Measurements from ENCODE around the gene GSTM2.
"Not testable (repeated sequence)": the region's sequence is repeated elsewhere in the genome, so short reads cannot be mapped to it uniquely, and the experiment has no call there.

The GSTM2 gene

GRCh38 chr1:109664671-109665070 lies 3.2 kb upstream of the GSTM2 start:
- no peak for TF ChIP-seq CTCF (IDR thresholded peaks at IDR 0.05; ENCODE audit: insufficient read depth, low read depth, low read length, missing control alignments)
- no peak overlapping the region for H3K4me3 ChIP-seq (ENCODE audit: low read depth, low read length)
- no peak for DNase-seq (ENCODE audit: low read depth)

- no peak overlapping the region for H3K4me3 ChIP-seq (ENCODE audit: low read depth, low read length)
- no peak for TF ChIP-seq CTCF (IDR thresholded peaks at IDR 0.05; ENCODE audit: insufficient read depth, low read depth, low read length, missing control alignments)
- DNase-seq (ENCODE audit: low read depth), result no peak
Observed at GRCh38 chr1:109668123-109668775, 392 bp downstream of the GSTM2 start.

DNA sequence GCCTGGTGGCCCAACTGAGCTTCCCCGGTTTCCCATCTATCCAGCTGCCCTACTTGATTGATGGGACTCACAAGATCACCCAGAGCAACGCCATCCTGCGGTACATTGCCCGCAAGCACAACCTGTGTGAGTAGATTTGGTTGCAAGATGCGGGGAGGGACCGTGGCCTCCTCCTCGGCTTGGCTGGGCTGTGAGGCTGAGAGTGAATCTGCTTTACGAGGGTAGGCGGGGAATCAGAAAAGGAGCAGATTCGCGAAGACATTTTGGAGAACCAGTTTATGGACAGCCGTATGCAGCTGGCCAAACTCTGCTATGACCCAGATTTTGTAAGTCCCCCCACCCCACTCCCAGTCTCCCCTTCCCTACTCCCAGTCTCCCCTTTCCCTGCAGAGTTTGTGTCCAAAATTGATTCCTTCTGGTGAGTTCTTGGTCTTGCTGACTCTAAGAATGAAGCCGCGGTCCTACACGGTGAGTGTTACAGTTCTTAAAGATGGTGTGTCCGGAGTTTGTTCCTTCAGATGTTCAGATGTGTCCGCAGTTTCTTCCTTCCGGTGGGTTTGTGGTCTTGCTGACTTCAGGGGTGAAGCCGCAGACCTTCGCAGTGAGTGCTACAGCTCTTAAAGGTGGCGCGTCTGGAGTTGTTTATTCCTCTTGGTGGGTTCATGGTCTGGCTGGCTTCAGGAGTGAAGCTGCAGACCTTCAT lies 1.5 kb downstream of the GSTM2 start:
- no peak overlapping the region for H3K4me3 ChIP-seq (ENCODE audit: low read depth, low read length)
- TF ChIP-seq CTCF (IDR thresholded peaks at IDR 0.05; ENCODE audit: insufficient read depth, low read depth, low read length, missing control alignments), result no peak
- no peak for DNase-seq (ENCODE audit: low read depth)

- DNase-seq (ENCODE audit: low read depth); H3K4me3 ChIP-seq (ENCODE audit: low read depth, low read length): not testable (repeated sequence)
Observed at GRCh38 chr1:109669949-109670302, 2.1 kb downstream of the GSTM2 start.

DNA sequence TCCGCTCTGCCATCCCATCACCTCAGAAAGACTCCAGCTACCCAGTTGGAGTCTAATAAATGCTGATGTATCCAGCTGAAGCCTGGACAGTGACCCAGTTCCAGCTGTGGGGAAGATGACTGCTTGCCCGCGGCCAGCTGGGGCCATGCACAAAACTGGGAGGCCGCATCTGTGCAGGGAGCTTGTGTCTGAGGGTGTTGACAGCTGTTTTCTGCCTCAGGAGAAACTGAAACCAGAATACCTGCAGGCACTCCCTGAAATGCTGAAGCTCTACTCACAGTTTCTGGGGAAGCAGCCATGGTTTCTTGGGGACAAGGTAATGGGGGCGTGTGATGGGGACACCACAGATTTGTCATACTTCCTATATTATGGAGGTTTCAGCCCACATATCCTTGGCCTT lies 3.2 kb downstream of the GSTM2 start:
- no peak for TF ChIP-seq CTCF (IDR thresholded peaks at IDR 0.05; ENCODE audit: insufficient read depth, low read depth, low read length, missing control alignments)
- no peak overlapping the region for H3K4me3 ChIP-seq (ENCODE audit: low read depth, low read length)
- no peak for DNase-seq (ENCODE audit: low read depth)

DNA sequence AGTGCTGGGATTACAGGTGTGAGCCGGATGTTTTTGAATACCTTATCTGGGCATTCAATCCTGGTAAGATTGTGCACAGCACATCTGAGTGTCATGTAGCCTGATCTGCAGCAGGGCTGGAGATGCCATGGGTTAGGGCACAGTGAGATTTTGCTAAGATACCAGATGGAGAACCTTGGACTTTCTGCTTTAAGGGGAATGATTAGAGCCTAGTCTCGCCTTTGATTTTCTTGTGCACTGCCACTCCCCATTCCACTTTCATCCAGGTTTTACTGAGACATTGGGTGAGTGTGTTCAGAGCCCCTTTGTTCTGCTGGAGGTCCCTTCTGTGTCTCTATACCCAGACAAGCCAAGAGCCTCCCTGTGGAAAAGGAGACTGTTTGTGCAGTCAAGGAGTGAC lies 6.0 kb downstream of the GSTM2 start:
- H3K4me3 ChIP-seq (ENCODE audit: low read depth, low read length); DNase-seq (ENCODE audit: low read depth): not testable (repeated sequence)

DNA sequence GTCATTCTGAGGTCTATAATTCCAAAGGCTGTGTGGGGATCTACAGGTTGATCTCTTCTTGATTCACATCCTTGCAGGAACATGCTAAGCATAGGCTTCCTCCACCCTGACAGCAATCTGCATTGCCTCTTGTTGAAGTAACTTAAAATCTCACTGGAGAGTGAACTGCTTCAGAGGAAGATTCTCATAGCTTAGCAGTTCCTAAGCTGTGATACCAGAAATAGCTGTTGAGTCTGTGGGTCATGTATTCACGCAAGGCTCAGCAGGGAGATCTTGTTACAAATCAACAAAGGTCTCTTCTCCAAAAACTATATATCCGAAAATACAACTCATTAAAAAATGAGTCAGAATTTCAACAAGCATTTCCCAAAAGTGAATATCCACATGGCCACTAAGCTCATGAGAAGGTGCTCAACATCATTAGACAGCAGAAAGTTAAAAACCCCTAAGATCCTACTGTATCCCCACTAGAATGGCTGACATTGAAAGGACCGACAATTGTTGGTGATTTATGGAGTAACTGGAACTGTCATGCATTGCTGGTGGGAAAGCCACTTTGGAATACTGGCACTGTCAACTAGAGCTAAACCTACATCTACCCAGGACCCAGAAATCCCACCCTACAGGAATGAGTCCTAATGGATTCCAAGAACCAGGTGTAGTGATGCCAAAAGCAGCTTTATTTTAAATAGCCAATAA lies 9.0 kb downstream of the GSTM2 start:
- not testable (repeated sequence) for H3K4me3 ChIP-seq (ENCODE audit: low read depth, low read length); DNase-seq (ENCODE audit: low read depth)

DNA sequence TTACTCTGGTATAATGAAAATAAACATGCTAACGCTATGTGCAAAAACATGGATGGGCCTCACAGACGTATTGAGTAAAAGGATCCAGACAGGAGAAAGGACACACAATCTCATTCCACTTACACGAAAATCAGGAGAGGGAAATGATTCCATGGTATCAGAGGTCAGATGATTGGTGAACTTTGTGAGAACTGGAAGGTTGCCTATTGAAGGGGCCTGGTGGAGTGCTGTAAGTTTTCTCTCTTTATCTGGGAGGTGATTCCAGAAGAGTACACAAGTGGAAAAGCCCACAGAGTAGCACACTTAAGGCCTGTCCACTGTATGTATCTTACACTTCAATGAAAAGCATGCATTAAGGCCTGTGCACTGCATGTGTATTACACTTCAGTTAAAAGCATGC lies 9.6 kb downstream of the GSTM2 start:
- no peak overlapping the region for H3K4me3 ChIP-seq (ENCODE audit: low read depth, low read length)
- no peak for TF ChIP-seq CTCF (IDR thresholded peaks at IDR 0.05; ENCODE audit: insufficient read depth, low read depth, low read length, missing control alignments)
- DNase-seq (ENCODE audit: low read depth), result no peak

- DNase-seq (ENCODE audit: low read depth); H3K4me3 ChIP-seq (ENCODE audit: low read depth, low read length): not testable (repeated sequence)
Observed at GRCh38 chr1:109678637-109679036, 10.8 kb downstream of the GSTM2 start.

GRCh38 chr1:109684777-109685176 lies 16.9 kb downstream of the GSTM2 start:
- not testable (repeated sequence) for H3K4me3 ChIP-seq (ENCODE audit: low read depth, low read length); DNase-seq (ENCODE audit: low read depth)

GRCh38 chr1:109685399-109685798 lies 17.5 kb downstream of the GSTM2 start:
- DNase-seq (ENCODE audit: low read depth); H3K4me3 ChIP-seq (ENCODE audit: low read depth, low read length): not testable (repeated sequence)

- DNase-seq (ENCODE audit: low read depth); H3K4me3 ChIP-seq (ENCODE audit: low read depth, low read length): not testable (repeated sequence)
Observed at GRCh38 chr1:109685890-109686289, 18.0 kb downstream of the GSTM2 start.

GRCh38 chr1:109687109-109687508 lies 19.3 kb downstream of the GSTM2 start:
- H3K4me3 ChIP-seq (ENCODE audit: low read depth, low read length); DNase-seq (ENCODE audit: low read depth): not testable (repeated sequence)
